A549 (cell line): Measurements from ENCODE around the gene KLHL36. TPM values are rescaled to one million over a fixed set of nuclear protein-coding genes. Genes with fewer than 3 reads are reported as not detected.

ENCODE experiments used
- ATAC-seq, 2 experiments: fragments of 200-7000 bp in 1 of 2; fragments of >200 bp in 1 of 2; cut with Nextera tagmentation in 1 of 2; cut with Tn5 transposase in 1 of 2; 3 replicates each; pipeline versions ENCODE4 v1.8.0 to v1.9.1; 2018 to 2020; ENCODE audit warnings: mild to moderate bottlenecking in 1 of 2, moderate library complexity in 1 of 2
- CTCF ChIA-PET: fragments of 300-600 bp; sonication (Branson Sonifier 250); formaldehyde crosslinking; extraction: SDS; loops from one replicate; lab custom pipeline; 2021; ENCODE audit warnings: antibody characterized with exemption, inconsistent platforms; lab: Yijun Ruan, JAX
- POLR2A ChIA-PET: fragments of 350-600 bp; formaldehyde crosslinking; extraction: SDS; loops from one replicate; lab custom pipeline; 2021; ENCODE audit warnings: antibody characterized with exemption, inconsistent platforms; lab: Yijun Ruan, JAX
- DNase-seq, 2 experiments: peaks; one replicate each; pipeline versions ENCODE4 v3.0.0 to v3.0.0-alpha.2; 2011 to 2016; ENCODE audit warnings: low read depth in 1 of 2, low spot score in 1 of 2
- FAIRE-seq: peaks from 2 replicates; lab custom pipeline; 2011; peaks lifted over from hg19 to GRCh38; lab: Jason Lieb, UNC
- H3K27ac ChIP-seq, 2 experiments: fragments of >200 bp; sonication (Bioruptor Twin); formaldehyde crosslinking; 3 replicates each; pipeline ENCODE4 v1.5.1; 2016 to 2017
- H3K4me1 ChIP-seq: fragments of >200 bp; sonication (Bioruptor Twin); formaldehyde crosslinking; 3 replicates; pipeline ENCODE4 v1.6.1; 2016
- H3K4me2 ChIP-seq: fragments of >200 bp; sonication (Bioruptor Twin); formaldehyde crosslinking; 3 replicates; pipeline ENCODE4 v1.6.1; 2016
- H3K4me3 ChIP-seq: fragments of >200 bp; sonication (Bioruptor Twin); formaldehyde crosslinking; 3 replicates; pipeline ENCODE4 v1.5.1; 2016
- H3K9me3 ChIP-seq: fragments of >200 bp; sonication (Bioruptor Twin); formaldehyde crosslinking; 3 replicates; pipeline ENCODE4 v1.6.1; 2016
- BHLHE40 ChIP-seq: IDR thresholded peaks from 2 replicates; pipeline ENCODE4 v1.6.1; 2012; ENCODE audit warnings: low read depth, low read length, inconsistent platforms
- CBX8 ChIP-seq: fragments of 200-600 bp; sonication (generic); IDR thresholded peaks from 2 replicates; pipeline ENCODE4 v1.6.1; 2016
- CHD2 ChIP-seq: fragments of 150-350 bp; IDR thresholded peaks from 2 replicates; pipeline ENCODE4 v1.6.1; 2014; ENCODE audit warnings: low read length; ENCODE audit not compliant: partially characterized antibody
- EHF ChIP-seq: fragments of 250-450 bp; sonication (Bioruptor Pico); IDR thresholded peaks from 2 replicates; pipeline ENCODE4 v1.5.0; 2020; ENCODE audit warnings: mild to moderate bottlenecking
- EP300 ChIP-seq, 2 experiments: fragments of >200 bp; sonication (Bioruptor Twin); formaldehyde crosslinking; IDR thresholded peaks; 2 replicates in 1 of 2; 3 replicates in 1 of 2; pipeline ENCODE4 v1.6.1; 2016 to 2017
- HDAC2 ChIP-seq: fragments of 200-600 bp; sonication (generic); IDR thresholded peaks from 2 replicates; pipeline ENCODE4 v1.6.1; 2016
- HOXA7 ChIP-seq: fragments of 250-450 bp; sonication (Bioruptor Pico); IDR thresholded peaks from 2 replicates; pipeline ENCODE4 v1.5.0; 2020; ENCODE audit warnings: mild to moderate bottlenecking, moderate library complexity
- MAX ChIP-seq: IDR thresholded peaks from 2 replicates; pipeline ENCODE4 v1.6.1; 2012
- MYC ChIP-seq: IDR thresholded peaks from 2 replicates; pipeline ENCODE4 v1.6.1; 2012; ENCODE audit warnings: mild to moderate bottlenecking, inconsistent platforms, low read length, improper control_type of control experiment, borderline replicate concordance
- NPAS2 ChIP-seq: fragments of 250-450 bp; sonication (Bioruptor Pico); IDR thresholded peaks from 2 replicates; pipeline ENCODE4 v1.8.0; 2022; ENCODE audit warnings: mild to moderate bottlenecking, moderate library complexity, borderline replicate concordance
- PBX3 ChIP-seq: IDR thresholded peaks from 2 replicates; pipeline ENCODE4 v1.6.1; 2012
- PHF8 ChIP-seq: fragments of 200-600 bp; sonication (generic); IDR thresholded peaks from 2 replicates; pipeline ENCODE4 v1.6.1; 2016; ENCODE audit warnings: low read depth, mild to moderate bottlenecking, antibody characterized with exemption, moderate library complexity, borderline replicate concordance
- POLR2A ChIP-seq: IDR thresholded peaks from 2 replicates; pipeline ENCODE4 v1.6.1; 2012; ENCODE audit warnings: mild to moderate bottlenecking, low read length
- POLR2AphosphoS2 ChIP-seq: conservative IDR thresholded peaks from 2 replicates; pipeline ENCODE4 v1.6.1; 2012; ENCODE audit warnings: low read length, improper control_type of control experiment, inconsistent platforms
- RAD21 ChIP-seq, 2 experiments: fragments of >200 bp in 1 of 2; sonication (Bioruptor Twin) in 1 of 2; formaldehyde crosslinking in 1 of 2; IDR thresholded peaks in 1 of 2; conservative IDR thresholded peaks in 1 of 2; 2 replicates in 1 of 2; 3 replicates in 1 of 2; pipeline ENCODE4 v1.6.1; 2012 to 2018; ENCODE audit warnings: inconsistent platforms in 1 of 2
- RARB ChIP-seq: fragments of 250-450 bp; sonication (Bioruptor Pico); IDR thresholded peaks from 2 replicates; pipeline ENCODE4 v1.8.0; 2021; ENCODE audit warnings: mild to moderate bottlenecking, moderate library complexity
- RCOR1 ChIP-seq: fragments of 150-350 bp; IDR thresholded peaks from 2 replicates; pipeline ENCODE4 v1.6.1; 2014; ENCODE audit warnings: antibody characterized with exemption, low read length, low read depth
- RNF2 ChIP-seq: fragments of 200-600 bp; sonication (generic); IDR thresholded peaks from 2 replicates; pipeline ENCODE4 v1.6.1; 2016; ENCODE audit warnings: low read depth, mild to moderate bottlenecking, antibody characterized with exemption, moderate library complexity, borderline replicate concordance
- SREBF2 ChIP-seq: fragments of 450-650 bp; IDR thresholded peaks from 2 replicates; pipeline ENCODE4 v1.6.1; 2014; ENCODE audit warnings: mild to moderate bottlenecking, moderate library complexity
- TP53 ChIP-seq: fragments of 250-450 bp; sonication (Bioruptor Pico); IDR thresholded peaks from 2 replicates; pipeline ENCODE4 v1.5.0; 2021; ENCODE audit warnings: mild to moderate bottlenecking, moderate library complexity
- ZC3H11A ChIP-seq: fragments of 450-650 bp; IDR thresholded peaks from 2 replicates; pipeline ENCODE4 v1.6.1; 2014; ENCODE audit warnings: antibody characterized with exemption, mild to moderate bottlenecking
- ZFP36 ChIP-seq: fragments of 450-650 bp; IDR thresholded peaks from 2 replicates; pipeline ENCODE4 v1.6.1; 2014; ENCODE audit warnings: borderline replicate concordance; ENCODE audit not compliant: partially characterized antibody
- ZNF302 ChIP-seq: fragments of 250-450 bp; sonication (Bioruptor Pico); IDR thresholded peaks from 2 replicates; pipeline ENCODE4 v1.9.0; 2021; ENCODE audit warnings: inconsistent platforms, mild to moderate bottlenecking, moderate library complexity
- WGBS: methylation state at CpG from one replicate; pipeline ENCODE4 v1.1.6; 2017; ENCODE audit errors: missing lambda C conversion rate; 5-methylcytosine and 5-hydroxymethylcytosine counted together
- polyA plus RNA-seq, 4 experiments: library from polyadenylated mRNA; depleted of rRNA in 3 of 4; stranded (reverse); fragments of >200 nt; fragmentation: RNase III in 1 of 4; extraction: RNeasy Plus Mini Kit Qiagen cat#74134 plus additional on column Dnase treatment in 1 of 4; gene quantifications; 2 replicates in 3 of 4; 3 replicates in 1 of 4; pipeline ENCODE4 v1.2.3, GENCODE V29; 2011 to 2017
- TF ChIP-seq, protein P1 (sequence below): fragments of >200 bp; sonication (Bioruptor Twin); formaldehyde crosslinking; IDR thresholded peaks from 2 replicates; pipeline ENCODE4 v1.6.1; 2016
- TF ChIP-seq, protein P2 (sequence below): fragments of 250-450 bp; sonication (Bioruptor Pico); IDR thresholded peaks from 2 replicates; pipeline ENCODE4 v1.5.0; 2020; ENCODE audit warnings: low read depth, mild to moderate bottlenecking, moderate library complexity

Gene KLHL36
- polyA plus RNA-seq, 2 of the 4 experiments (the other 2 are of a cell fraction): 20.0 to 21.0 TPM

GRCh38 chr16:84658690-84659089 lies 10.4 kb downstream of the KLHL36 start:
- no peak overlapping the region for H3K4me2 ChIP-seq
- POLR2A ChIA-PET: no interaction called here
- FAIRE-seq (no peak), DNase-seq (no peak), ATAC-seq (no peak)
- TF ChIP-seq SREBF2 (no peak), PHF8 (no peak), MAX (no peak), CHD2 (no peak), RCOR1 (no peak), NPAS2 (no peak), CBX8 (no peak), RARB (no peak), RAD21 (conservative IDR thresholded peaks at IDR 0.05 in 1 of 2, IDR thresholded peaks at IDR 0.05 in 1 of 2) (no peak), BHLHE40 (no peak), POLR2AphosphoS2 (no peak)
- no peaks in the 10 kb centered on the region for H3K4me1 ChIP-seq
- CTCF ChIA-PET: interaction anchor here (1.4 to 3.1 kb wide), 4 partner anchors 14 to 80 kb away, joined by 3 to 20 read pairs (median 9); no protein-coding TSS in a partner anchor
- no peak overlapping the region for H3K4me3 ChIP-seq
- 89% methylated on average over 11 of the region's 11 CpGs for WGBS
- H3K9me3 ChIP-seq: no peaks in the 10 kb centered on the region
- no peak overlapping the region for H3K27ac ChIP-seq

DNA sequence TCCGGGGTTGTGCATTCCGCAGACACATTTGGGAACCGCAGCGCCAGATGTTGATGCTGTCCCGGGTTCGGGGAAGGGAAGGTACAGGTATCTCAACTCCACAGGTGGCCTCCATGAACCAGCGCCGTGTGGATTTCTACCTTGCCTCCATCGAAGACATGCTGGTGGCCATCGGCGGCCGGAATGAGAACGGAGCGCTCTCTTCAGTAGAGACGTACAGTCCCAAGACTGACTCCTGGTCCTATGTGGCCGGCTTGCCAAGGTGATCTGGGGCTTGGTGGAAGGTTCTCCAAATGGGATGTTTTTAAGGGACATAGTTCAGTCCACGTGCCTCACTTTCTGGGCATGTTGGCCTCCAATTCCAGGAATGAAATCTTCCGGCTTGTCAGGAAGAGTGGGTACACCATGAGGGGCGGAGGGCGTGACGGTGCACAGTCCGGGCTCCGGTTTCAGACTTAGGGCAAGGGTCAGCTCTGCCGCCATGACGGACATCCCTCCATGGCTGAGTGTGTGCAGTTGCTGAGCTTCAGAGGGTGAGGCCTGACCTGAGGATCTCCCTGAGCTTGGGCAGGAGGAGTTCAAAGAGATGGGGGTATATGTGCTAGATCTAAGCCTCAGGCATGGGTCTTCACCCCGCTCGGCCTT lies 11.5 kb downstream of the KLHL36 start:
- DNase-seq (no peak), ATAC-seq (no peak), FAIRE-seq (no peak)
- CTCF ChIA-PET: interaction anchor here (1.0 to 5.2 kb wide), 3 partner anchors 13 to 95 kb away, joined by 3 to 62 read pairs (median 3); no protein-coding TSS in a partner anchor
- POLR2A ChIA-PET: no interaction called here
- Histone ChIP-seq H3K27ac (no peak overlapping the region), H3K4me1 (no peaks in the 10 kb centered on the region), H3K4me3 (no peak overlapping the region), H3K9me3 (no peaks in the 10 kb centered on the region), H3K4me2 (no peak overlapping the region)
- TF ChIP-seq MYC (no peak), HOXA7 (no peak), ZC3H11A (no peak), TP53 (CRISPR knock-in tag) (no peak), RNF2 (no peak)
- TF ChIP-seq, protein P1, sequence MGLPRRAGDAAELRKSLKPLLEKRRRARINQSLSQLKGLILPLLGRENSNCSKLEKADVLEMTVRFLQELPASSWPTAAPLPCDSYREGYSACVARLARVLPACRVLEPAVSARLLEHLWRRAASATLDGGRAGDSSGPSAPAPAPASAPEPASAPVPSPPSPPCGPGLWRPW: no peak
- WGBS: 95% methylated on average over 24 of the region's 27 CpGs

- no peak overlapping the region for H3K4me3 ChIP-seq
- ChIA-PET POLR2A (no interaction called here), CTCF (interaction anchor here (0.6 to 5.2 kb wide), 4 partner anchors 9 to 19 kb away, joined by 3 to 62 read pairs (median 4); partner anchors contain the start of gene KLHL36)
- DNase-seq (no peak), FAIRE-seq (no peak), ATAC-seq (no peak)
- H3K27ac ChIP-seq: no peak overlapping the region
- no peak for TF ChIP-seq ZFP36
- TF ChIP-seq ZC3H11A: no peak
- no peak for TF ChIP-seq CHD2
- no peak for TF ChIP-seq POLR2AphosphoS2
- no peak for TF ChIP-seq PBX3
- TF ChIP-seq HOXA7: no peak
- TF ChIP-seq ZNF302 (CRISPR knock-in tag): no peak
- TF ChIP-seq, protein P2, sequence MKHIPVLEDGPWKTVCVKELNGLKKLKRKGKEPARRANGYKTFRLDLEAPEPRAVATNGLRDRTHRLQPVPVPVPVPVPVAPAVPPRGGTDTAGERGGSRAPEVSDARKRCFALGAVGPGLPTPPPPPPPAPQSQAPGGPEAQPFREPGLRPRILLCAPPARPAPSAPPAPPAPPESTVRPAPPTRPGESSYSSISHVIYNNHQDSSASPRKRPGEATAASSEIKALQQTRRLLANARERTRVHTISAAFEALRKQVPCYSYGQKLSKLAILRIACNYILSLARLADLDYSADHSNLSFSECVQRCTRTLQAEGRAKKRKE (CRISPR knock-in tag): no peak
- TF ChIP-seq HDAC2: no peak
- TF ChIP-seq NPAS2: no peak
- TF ChIP-seq POLR2A: no peak
- TF ChIP-seq EHF (CRISPR knock-in tag): no peak
- TF ChIP-seq EP300 (IDR thresholded peaks at IDR 0.05): no peak
- WGBS: 87% methylated on average over 7 of the region's 7 CpGs
- no peaks in the 10 kb centered on the region for H3K9me3 ChIP-seq
- H3K4me2 ChIP-seq: no peak overlapping the region
- H3K4me1 ChIP-seq: no peaks in the 10 kb centered on the region
Measured at GRCh38 chr16:84660973-84661372, 12.7 kb downstream of the KLHL36 start.
